ENCODE data around the gene CREBZF.

The CREBZF gene

GRCh38 chr11:85664615-85665481 lies at the start of gene CREBZF:
CREBZF (minus strand) TSS chr11:85665129; CDS start chr11:85664875, 254 bp downstream.
- peak within 1 kb of the TSS; percentile 93 for H3K27ac ChIP-seq (ENCODE audit: low read depth, low read length)
- no peaks in the 10 kb centered on the region for H3K27me3 ChIP-seq (ENCODE audit: control insufficient read depth, insufficient read depth, low read length)
- no peaks in the 10 kb centered on the region for H3K36me3 ChIP-seq (ENCODE audit: control insufficient read depth, insufficient read depth, low read length)
- H3K4me3 ChIP-seq (ENCODE audit: low read length): peak within 1 kb of the TSS; percentile 100
- peaks cover 17% of the 10 kb centered on the region for H3K4me1 ChIP-seq (ENCODE audit: control insufficient read depth, insufficient read depth, low read length)
- peak within 1 kb of the TSS; percentile 95 for H3K9ac ChIP-seq (ENCODE audit: low read length)

GRCh38 chr11:85712953-85713352 lies 48.0 kb upstream of the CREBZF start:
- Histone ChIP-seq H3K27me3 (ENCODE audit: control insufficient read depth, insufficient read depth, low read length) (no peaks in the 10 kb centered on the region), H3K4me1 (ENCODE audit: control insufficient read depth, insufficient read depth, low read length) (no peaks in the 10 kb centered on the region), H3K9ac (ENCODE audit: low read length) (no peak overlapping the region), H3K36me3 (ENCODE audit: control insufficient read depth, insufficient read depth, low read length) (no peaks in the 10 kb centered on the region), H3K4me3 (ENCODE audit: low read length) (no peak overlapping the region), H3K27ac (ENCODE audit: low read depth, low read length) (no peak overlapping the region)

GRCh38 chr11:85710917-85711316 lies 46.0 kb upstream of the CREBZF start:
- Histone ChIP-seq H3K36me3 (ENCODE audit: control insufficient read depth, insufficient read depth, low read length) (no peaks in the 10 kb centered on the region), H3K9ac (ENCODE audit: low read length) (no peak overlapping the region), H3K27ac (ENCODE audit: low read depth, low read length) (no peak overlapping the region), H3K4me3 (ENCODE audit: low read length) (no peak overlapping the region), H3K27me3 (ENCODE audit: control insufficient read depth, insufficient read depth, low read length) (no peaks in the 10 kb centered on the region), H3K4me1 (ENCODE audit: control insufficient read depth, insufficient read depth, low read length) (no peaks in the 10 kb centered on the region)

- no peaks in the 10 kb centered on the region for H3K4me1 ChIP-seq (ENCODE audit: control insufficient read depth, insufficient read depth, low read length)
- no peaks in the 10 kb centered on the region for H3K36me3 ChIP-seq (ENCODE audit: control insufficient read depth, insufficient read depth, low read length)
- H3K4me3 ChIP-seq (ENCODE audit: low read length): no peak overlapping the region
- H3K9ac ChIP-seq (ENCODE audit: low read length): no peak overlapping the region
- no peak overlapping the region for H3K27ac ChIP-seq (ENCODE audit: low read depth, low read length)
- H3K27me3 ChIP-seq (ENCODE audit: control insufficient read depth, insufficient read depth, low read length): no peaks in the 10 kb centered on the region
Measured at GRCh38 chr11:85709941-85710702, 45.2 kb upstream of the CREBZF start.

GRCh38 chr11:85705800-85706199 lies 40.9 kb upstream of the CREBZF start:
- Histone ChIP-seq H3K4me1 (ENCODE audit: control insufficient read depth, insufficient read depth, low read length) (no peaks in the 10 kb centered on the region), H3K9ac (ENCODE audit: low read length) (no peak overlapping the region), H3K27ac (ENCODE audit: low read depth, low read length) (no peak overlapping the region), H3K4me3 (ENCODE audit: low read length) (no peak overlapping the region), H3K27me3 (ENCODE audit: control insufficient read depth, insufficient read depth, low read length) (no peaks in the 10 kb centered on the region), H3K36me3 (ENCODE audit: control insufficient read depth, insufficient read depth, low read length) (no peaks in the 10 kb centered on the region)

- Histone ChIP-seq H3K27ac (ENCODE audit: low read depth, low read length) (no peak overlapping the region), H3K4me3 (ENCODE audit: low read length) (no peak overlapping the region), H3K9ac (ENCODE audit: low read length) (no peak overlapping the region), H3K4me1 (ENCODE audit: control insufficient read depth, insufficient read depth, low read length) (no peaks in the 10 kb centered on the region), H3K27me3 (ENCODE audit: control insufficient read depth, insufficient read depth, low read length) (no peaks in the 10 kb centered on the region), H3K36me3 (ENCODE audit: control insufficient read depth, insufficient read depth, low read length) (no peaks in the 10 kb centered on the region)
Measured at GRCh38 chr11:85704967-85705366, 40.0 kb upstream of the CREBZF start.

- Histone ChIP-seq H3K9ac (ENCODE audit: low read length) (no peak overlapping the region), H3K27ac (ENCODE audit: low read depth, low read length) (no peak overlapping the region), H3K4me3 (ENCODE audit: low read length) (no peak overlapping the region), H3K27me3 (ENCODE audit: control insufficient read depth, insufficient read depth, low read length) (no peaks in the 10 kb centered on the region), H3K4me1 (ENCODE audit: control insufficient read depth, insufficient read depth, low read length) (no peaks in the 10 kb centered on the region), H3K36me3 (ENCODE audit: control insufficient read depth, insufficient read depth, low read length) (no peaks in the 10 kb centered on the region)
Measured at GRCh38 chr11:85699957-85700741, 35.2 kb upstream of the CREBZF start.

- Histone ChIP-seq H3K27ac (ENCODE audit: low read depth, low read length) (no peak overlapping the region), H3K9ac (ENCODE audit: low read length) (no peak overlapping the region), H3K4me3 (ENCODE audit: low read length) (no peak overlapping the region), H3K27me3 (ENCODE audit: control insufficient read depth, insufficient read depth, low read length) (no peaks in the 10 kb centered on the region), H3K4me1 (ENCODE audit: control insufficient read depth, insufficient read depth, low read length) (no peaks in the 10 kb centered on the region), H3K36me3 (ENCODE audit: control insufficient read depth, insufficient read depth, low read length) (no peaks in the 10 kb centered on the region)
Measured at GRCh38 chr11:85698195-85698594, 33.3 kb upstream of the CREBZF start.

- H3K4me3 ChIP-seq (ENCODE audit: low read length): no peak overlapping the region
- H3K27me3 ChIP-seq (ENCODE audit: control insufficient read depth, insufficient read depth, low read length): no peaks in the 10 kb centered on the region
- H3K27ac ChIP-seq (ENCODE audit: low read depth, low read length): no peak overlapping the region
- H3K9ac ChIP-seq (ENCODE audit: low read length): no peak overlapping the region
- H3K4me1 ChIP-seq (ENCODE audit: control insufficient read depth, insufficient read depth, low read length): no peaks in the 10 kb centered on the region
- no peaks in the 10 kb centered on the region for H3K36me3 ChIP-seq (ENCODE audit: control insufficient read depth, insufficient read depth, low read length)
Measured at GRCh38 chr11:85697747-85698146, 32.8 kb upstream of the CREBZF start.

- H3K4me1 ChIP-seq (ENCODE audit: control insufficient read depth, insufficient read depth, low read length): no peaks in the 10 kb centered on the region
- no peak overlapping the region for H3K27ac ChIP-seq (ENCODE audit: low read depth, low read length)
- H3K9ac ChIP-seq (ENCODE audit: low read length): no peak overlapping the region
- no peaks in the 10 kb centered on the region for H3K27me3 ChIP-seq (ENCODE audit: control insufficient read depth, insufficient read depth, low read length)
- H3K4me3 ChIP-seq (ENCODE audit: low read length): no peak overlapping the region
- no peaks in the 10 kb centered on the region for H3K36me3 ChIP-seq (ENCODE audit: control insufficient read depth, insufficient read depth, low read length)
Measured at GRCh38 chr11:85695546-85695945, 30.6 kb upstream of the CREBZF start.

GRCh38 chr11:85694385-85694980 lies 29.6 kb upstream of the CREBZF start:
- no peak overlapping the region for H3K27ac ChIP-seq (ENCODE audit: low read depth, low read length)
- no peaks in the 10 kb centered on the region for H3K4me1 ChIP-seq (ENCODE audit: control insufficient read depth, insufficient read depth, low read length)

More at GRCh38 chr11:85694385-85694980, 29.6 kb upstream of the CREBZF start:
- H3K27me3 ChIP-seq (ENCODE audit: control insufficient read depth, insufficient read depth, low read length): no peaks in the 10 kb centered on the region
- H3K4me3 ChIP-seq (ENCODE audit: low read length): no peak overlapping the region
- no peaks in the 10 kb centered on the region for H3K36me3 ChIP-seq (ENCODE audit: control insufficient read depth, insufficient read depth, low read length)
- H3K9ac ChIP-seq (ENCODE audit: low read length): no peak overlapping the region

Measured in rectal smooth muscle tissue (tissue), 1 donor.